Lower leg skin (tissue), 4 donors: ENCODE measurements around the gene SYNGR3. TPM values are rescaled to one million over a fixed set of nuclear protein-coding genes. Genes with fewer than 3 reads are reported as not detected.

Experiments
- DNase-seq, 2 donors: peaks; one replicate each; pipeline ENCODE4 v3.0.0-alpha.2; 2019; ENCODE audit warnings: low spot score in 2 of 2
- H3K4me3 ChIP-seq: fragments of 200-600 bp; sonication (generic); 2 replicates; pipeline ENCODE4 v1.5.1; 2017; ENCODE audit warnings: mild to moderate bottlenecking, low read depth; ENCODE audit not compliant: poor library complexity, severe bottlenecking
- CTCF ChIP-seq, 3 donors: fragments of 450-650 bp; IDR thresholded peaks; one replicate each; pipeline ENCODE4 v1.5.1; 2016; ENCODE audit warnings: antibody characterized with exemption in 3 of 3, mild to moderate bottlenecking in 3 of 3, moderate library complexity in 2 of 3
- POLR2A ChIP-seq, 2 donors: fragments of 450-650 bp; IDR thresholded peaks; one replicate each; pipeline ENCODE4 v1.6.1; 2016 to 2017; ENCODE audit warnings: antibody characterized with exemption in 2 of 2, mild to moderate bottlenecking in 1 of 2, moderate library complexity in 1 of 2
- WGBS, 2 donors: methylation state at CpG; one replicate each; pipeline ENCODE4 v1.1.5; 2018; 5-methylcytosine and 5-hydroxymethylcytosine counted together
- intact Hi-C: fragments of 100-400 bp; cut with DNase I; formaldehyde crosslinking; loops from one replicate; pipeline ENCODE4 v1.15.0; 2023; ENCODE audit warnings: low total_unique reads
- total RNA-seq, 4 donors: library from RNA; depleted of rRNA; stranded (reverse); fragments of >200 nt; gene quantifications; one replicate each; pipeline ENCODE4 v1.1.0, GENCODE V29; 2016

The SYNGR3 gene
- total RNA-seq, 4 donors from 2014 or later: 0.72 to 1.1 (median 0.78) TPM; not detected in 1

- intact Hi-C loops: no loop called here
- peak in 1 of 2 donors; percentile 89 for DNase-seq
- WGBS, 2 donors: 17 to 24% methylated on average over 33 to 37 of the region's 44 CpGs
- peak overlapping the region; percentile 90 for H3K4me3 ChIP-seq
- TF ChIP-seq CTCF (IDR thresholded peaks at IDR 0.05) (no peak), POLR2A (IDR thresholded peaks at IDR 0.05) (no peak)
Observed at GRCh38 chr16:1963806-1964505, 25.8 kb upstream of the SYNGR3 start.

DNA sequence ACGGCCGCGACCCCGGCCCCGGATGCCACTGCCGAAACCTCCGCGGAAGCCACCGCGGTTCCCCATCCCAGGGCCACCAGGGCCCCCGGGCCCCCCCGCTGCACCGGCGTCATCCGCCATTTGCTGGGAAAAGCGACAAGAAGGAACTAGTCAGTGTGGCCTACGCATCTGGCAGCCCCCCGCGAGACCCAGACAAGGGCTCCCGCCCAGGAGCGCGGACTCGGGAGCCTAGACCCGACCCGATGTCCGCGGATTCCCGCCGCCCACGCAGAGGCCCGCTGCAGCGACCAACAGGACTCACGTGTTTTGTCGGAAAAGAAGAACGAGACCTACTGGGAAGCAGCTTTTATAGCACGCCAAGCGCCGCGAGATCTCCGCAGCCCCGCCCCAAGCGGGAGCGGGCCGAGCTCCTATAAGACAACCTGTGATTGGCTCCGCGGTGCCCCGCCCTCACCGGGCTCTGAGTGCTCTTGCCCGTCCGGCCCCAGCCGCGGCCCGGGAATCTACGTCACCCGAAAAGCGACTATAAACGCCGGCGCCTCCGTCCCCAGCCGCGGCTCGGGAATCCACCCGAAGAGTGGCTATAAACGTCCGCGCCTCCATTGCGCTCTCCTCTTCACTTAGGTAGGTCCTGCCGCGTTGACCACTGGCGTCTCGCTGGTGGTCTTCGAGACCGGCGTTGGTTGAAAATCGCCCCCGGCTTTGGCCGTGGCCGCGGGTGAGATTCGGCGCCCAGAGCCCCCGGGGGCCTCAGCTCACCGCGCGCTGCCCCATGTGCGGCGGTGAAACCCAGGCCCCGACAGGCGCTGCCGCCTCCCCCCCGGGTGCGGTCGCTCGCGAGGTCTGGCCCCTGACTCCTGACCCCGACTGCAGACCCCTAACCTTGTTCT is 25.0 kb upstream of the SYNGR3 start, which contains the start of gene RPS2:
Gene RPS2 (minus strand): TSS at position 321 of the 890 bp plus-strand sequence. CDS start 201 bp downstream, at position 120.
- TF ChIP-seq POLR2A (IDR thresholded peaks at IDR 0.05) (peak in 1 of 2 donors; percentile 98), CTCF (IDR thresholded peaks at IDR 0.05) (no peak)
- intact Hi-C loops: no loop called here
- WGBS, 2 donors: 1 to 2% methylated on average over 40 to 61 of the region's 97 CpGs

GRCh38 chr16:1965396-1966001 is 24.3 kb upstream of the SYNGR3 start:
- DNase-seq: no peak
- intact Hi-C loops: no loop called here
- TF ChIP-seq POLR2A (IDR thresholded peaks at IDR 0.05) (no peak), CTCF (IDR thresholded peaks at IDR 0.05) (no peak)
- 20 to 24% methylated on average over 23 to 24 of the region's 24 CpGs for WGBS, 2 donors
- peak overlapping the region; percentile 78 for H3K4me3 ChIP-seq

More for the DNA sequence above, 25.0 kb upstream of the SYNGR3 start, which contains the start of gene RPS2:
- H3K4me3 ChIP-seq: peak within 1 kb of the TSS; percentile 90
- DNase-seq: peak; percentile 99 to 100

GRCh38 chr16:1966460-1966859 is 23.3 kb upstream of the SYNGR3 start, which contains the start of gene RNF151:
RNF151 (plus strand) TSS chr16:1966856; CDS start chr16:1966882, 26 bp downstream.
- intact Hi-C loops: no loop called here
- no peak for DNase-seq
- H3K4me3 ChIP-seq: no peak within 1 kb of the TSS
- TF ChIP-seq CTCF (IDR thresholded peaks at IDR 0.05) (no peak), POLR2A (IDR thresholded peaks at IDR 0.05) (no peak)
- 93 to 97% methylated on average over 6 of the region's 6 CpGs for WGBS, 2 donors

DNA sequence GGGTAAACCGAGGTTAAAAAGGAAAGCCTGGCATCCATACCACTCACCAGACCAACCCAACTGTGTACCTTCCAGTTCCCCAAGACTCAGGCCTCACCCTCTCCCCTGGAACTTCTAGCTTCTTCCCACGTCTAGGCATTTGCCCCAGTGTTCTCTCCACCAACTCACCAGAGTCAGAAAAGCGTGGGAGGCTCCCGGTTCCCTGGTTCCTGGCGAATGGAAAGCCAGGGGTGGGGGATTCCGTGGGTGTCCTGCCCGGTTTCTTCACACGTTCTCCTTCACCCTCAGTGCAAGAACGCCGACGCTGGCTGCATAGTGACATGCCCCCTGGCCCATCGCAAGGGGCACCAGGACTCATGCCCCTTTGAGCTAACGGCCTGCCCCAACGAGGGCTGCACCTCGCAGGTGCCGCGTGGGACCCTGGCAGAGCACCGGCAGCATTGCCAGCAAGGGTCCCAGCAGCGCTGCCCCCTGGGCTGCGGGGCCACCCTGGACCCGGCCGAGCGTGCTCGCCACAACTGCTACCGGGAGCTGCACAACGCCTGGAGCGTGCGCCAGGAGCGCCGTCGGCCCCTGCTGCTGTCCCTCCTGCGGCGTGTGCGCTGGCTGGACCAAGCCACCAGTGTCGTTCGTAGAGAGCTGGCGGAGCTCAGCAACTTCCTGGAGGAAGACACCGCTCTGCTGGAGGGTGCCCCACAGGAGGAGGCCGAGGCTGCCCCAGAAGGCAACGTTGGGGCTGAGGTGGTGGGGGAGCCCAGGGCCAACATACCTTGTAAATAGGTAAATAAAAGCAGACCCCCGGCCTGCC is 21.4 kb upstream of the SYNGR3 start:
- whole genome bisulfite sequencing, 2 donors: 87 to 88% methylated on average over 23 to 34 of the region's 41 CpGs
- intact Hi-C loops: no loop called here
- DNase-seq: no peak
- no peak for TF ChIP-seq CTCF (IDR thresholded peaks at IDR 0.05)
- TF ChIP-seq POLR2A (IDR thresholded peaks at IDR 0.05): no peak
- no peak overlapping the region for H3K4me3 ChIP-seq
